ENCODE results near the gene STYXL2. TPM values are rescaled to one million over a fixed set of nuclear protein-coding genes. Genes with fewer than 3 reads are reported as not detected.

STYXL2 gene
- total RNA-seq, 2 experiments from 2014 or later, result not detected

DNA sequence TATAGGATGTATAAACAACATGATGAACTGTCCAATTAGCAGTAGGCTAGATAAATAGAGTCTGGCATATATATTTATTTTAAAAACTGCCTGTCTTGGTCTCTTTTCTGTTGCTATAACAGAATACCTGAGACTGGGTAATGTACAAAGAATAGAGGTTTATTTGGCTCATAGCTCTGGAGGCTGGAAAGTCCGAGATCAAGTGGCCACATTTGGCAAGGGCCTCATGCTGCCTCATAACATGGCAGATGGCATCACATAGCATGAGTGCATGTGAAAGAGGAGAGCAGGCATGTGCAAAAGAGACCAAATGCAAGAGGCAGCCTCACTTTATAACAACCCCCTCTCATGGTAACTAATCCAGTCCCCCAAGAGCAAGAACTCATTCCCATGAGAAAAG, 6.0 kb downstream of the STYXL2 start:
- H3K9me2 ChIP-seq (ENCODE audit: insufficient read depth, low read length), result no peaks in the 10 kb centered on the region
- H3K79me2 ChIP-seq (ENCODE audit: insufficient read depth, low read depth, low read length), result no peaks in the 10 kb centered on the region
- POLR2A ChIA-PET, result no interaction called here
- H3K4me3 ChIP-seq (ENCODE audit: low read depth, low read length, poor library complexity, severe bottlenecking), result no peak overlapping the region
- DNase-seq (ENCODE audit: low spot score), result no peak
- no peaks in the 10 kb centered on the region for H3K36me3 ChIP-seq (ENCODE audit: insufficient read depth, low read length)
- no TSS peak for BruUV-seq (replicated peaks)
- CTCF ChIA-PET (ENCODE audit: unreplicated experiment), result no interaction called here
- intact Hi-C loops (cut with micrococcal nuclease; ENCODE audit: unreplicated experiment), result no loop called here
- H2AFZ ChIP-seq (ENCODE audit: low read length), result no peak overlapping the region
- H3K27ac ChIP-seq (ENCODE audit: low read depth, low read length, poor library complexity, severe bottlenecking), result no peak overlapping the region
- H3K4me1 ChIP-seq (ENCODE audit: insufficient read depth, low read length, poor library complexity, severe bottlenecking), result peaks cover 3% of the 10 kb centered on the region
- no peak overlapping the region for H3K4me2 ChIP-seq (ENCODE audit: low read length)
- H3K9me3 ChIP-seq (ENCODE audit: low read length), result no peaks in the 10 kb centered on the region
- TF ChIP-seq EZH2phosphoT487 (IDR thresholded peaks at IDR 0.05; ENCODE audit: borderline replicate concordance, low read depth, low read length), result no peak
- TF ChIP-seq, protein P1, sequence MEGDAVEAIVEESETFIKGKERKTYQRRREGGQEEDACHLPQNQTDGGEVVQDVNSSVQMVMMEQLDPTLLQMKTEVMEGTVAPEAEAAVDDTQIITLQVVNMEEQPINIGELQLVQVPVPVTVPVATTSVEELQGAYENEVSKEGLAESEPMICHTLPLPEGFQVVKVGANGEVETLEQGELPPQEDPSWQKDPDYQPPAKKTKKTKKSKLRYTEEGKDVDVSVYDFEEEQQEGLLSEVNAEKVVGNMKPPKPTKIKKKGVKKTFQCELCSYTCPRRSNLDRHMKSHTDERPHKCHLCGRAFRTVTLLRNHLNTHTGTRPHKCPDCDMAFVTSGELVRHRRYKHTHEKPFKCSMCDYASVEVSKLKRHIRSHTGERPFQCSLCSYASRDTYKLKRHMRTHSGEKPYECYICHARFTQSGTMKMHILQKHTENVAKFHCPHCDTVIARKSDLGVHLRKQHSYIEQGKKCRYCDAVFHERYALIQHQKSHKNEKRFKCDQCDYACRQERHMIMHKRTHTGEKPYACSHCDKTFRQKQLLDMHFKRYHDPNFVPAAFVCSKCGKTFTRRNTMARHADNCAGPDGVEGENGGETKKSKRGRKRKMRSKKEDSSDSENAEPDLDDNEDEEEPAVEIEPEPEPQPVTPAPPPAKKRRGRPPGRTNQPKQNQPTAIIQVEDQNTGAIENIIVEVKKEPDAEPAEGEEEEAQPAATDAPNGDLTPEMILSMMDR (conservative IDR thresholded peaks at IDR 0.05; ENCODE audit: low read length), result no peak
- no peaks in the 10 kb centered on the region for H4K20me1 ChIP-seq (ENCODE audit: insufficient read depth, low read length)

DNA sequence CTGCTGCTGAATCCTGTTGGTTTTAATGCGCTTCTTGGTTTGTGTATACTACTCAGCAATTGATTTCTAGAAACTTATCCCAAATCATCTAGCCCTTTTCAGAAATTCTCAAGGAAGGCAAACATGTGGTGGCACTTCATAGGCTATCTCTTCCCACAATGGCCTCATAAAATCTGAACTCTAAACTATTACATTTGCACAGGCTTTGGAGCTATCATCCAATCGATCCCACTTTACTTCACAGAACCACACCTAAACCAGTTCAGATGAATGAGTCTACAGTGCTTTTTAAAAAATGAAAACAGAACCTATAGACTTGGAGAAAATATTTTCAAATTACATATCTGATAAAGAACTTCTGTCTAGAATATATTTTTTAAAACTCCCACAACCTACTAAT, 6.9 kb downstream of the STYXL2 start:
- ChIA-PET CTCF (ENCODE audit: unreplicated experiment) (no interaction called here), POLR2A (no interaction called here)
- H3K4me3 ChIP-seq (ENCODE audit: low read depth, low read length, poor library complexity, severe bottlenecking), result no peak overlapping the region
- H3K27ac ChIP-seq (ENCODE audit: low read depth, low read length, poor library complexity, severe bottlenecking), result no peak overlapping the region
- BruUV-seq (replicated peaks), result no TSS peak
- H3K4me2 ChIP-seq (ENCODE audit: low read length), result no peak overlapping the region
- peaks cover 11% of the 10 kb centered on the region for H3K4me1 ChIP-seq (ENCODE audit: insufficient read depth, low read length, poor library complexity, severe bottlenecking)
- no peak for TF ChIP-seq EZH2phosphoT487 (IDR thresholded peaks at IDR 0.05; ENCODE audit: borderline replicate concordance, low read depth, low read length)
- TF ChIP-seq, protein P1 (conservative IDR thresholded peaks at IDR 0.05; ENCODE audit: low read length), result no peak
- H3K79me2 ChIP-seq (ENCODE audit: insufficient read depth, low read depth, low read length), result no peaks in the 10 kb centered on the region
- H3K9me3 ChIP-seq (ENCODE audit: low read length), result no peaks in the 10 kb centered on the region
- intact Hi-C loops (cut with micrococcal nuclease; ENCODE audit: unreplicated experiment), result no loop called here
- DNase-seq (ENCODE audit: low spot score), result no peak
- H3K9me2 ChIP-seq (ENCODE audit: insufficient read depth, low read length), result no peaks in the 10 kb centered on the region
- H2AFZ ChIP-seq (ENCODE audit: low read length), result no peak overlapping the region
- no peaks in the 10 kb centered on the region for H3K36me3 ChIP-seq (ENCODE audit: insufficient read depth, low read length)
- H4K20me1 ChIP-seq (ENCODE audit: insufficient read depth, low read length), result no peaks in the 10 kb centered on the region

DNA sequence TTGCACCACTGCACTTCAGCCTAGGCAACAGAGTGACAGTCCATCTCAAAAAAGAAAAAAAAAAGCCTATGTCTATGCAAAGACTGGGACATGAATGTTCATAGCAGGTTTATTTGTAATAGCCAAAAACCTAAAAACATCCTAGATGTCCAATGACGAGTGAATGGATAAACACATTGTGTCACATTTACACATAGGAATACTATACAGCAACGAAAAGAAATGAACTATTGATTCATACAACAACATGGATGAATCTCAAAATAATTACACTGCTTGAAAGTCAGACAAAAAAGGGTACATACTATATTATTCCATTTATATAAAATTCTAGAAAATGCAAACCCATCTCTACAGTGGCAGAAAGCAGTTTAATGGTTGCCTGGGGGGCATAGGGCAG, 7.9 kb downstream of the STYXL2 start:
- Histone ChIP-seq H3K36me3 (ENCODE audit: insufficient read depth, low read length) (no peaks in the 10 kb centered on the region), H3K9me2 (ENCODE audit: insufficient read depth, low read length) (no peaks in the 10 kb centered on the region), H4K20me1 (ENCODE audit: insufficient read depth, low read length) (no peaks in the 10 kb centered on the region), H3K9me3 (ENCODE audit: low read length) (no peaks in the 10 kb centered on the region), H3K4me3 (ENCODE audit: low read depth, low read length, poor library complexity, severe bottlenecking) (no peak overlapping the region), H3K4me1 (ENCODE audit: insufficient read depth, low read length, poor library complexity, severe bottlenecking) (peaks cover 14% of the 10 kb centered on the region), H2AFZ (ENCODE audit: low read length) (no peak overlapping the region), H3K79me2 (ENCODE audit: insufficient read depth, low read depth, low read length) (no peaks in the 10 kb centered on the region), H3K4me2 (ENCODE audit: low read length) (no peak overlapping the region), H3K27ac (ENCODE audit: low read depth, low read length, poor library complexity, severe bottlenecking) (no peak overlapping the region)
- DNase-seq (ENCODE audit: low spot score), result no peak
- intact Hi-C loops (cut with micrococcal nuclease; ENCODE audit: unreplicated experiment), result no loop called here
- CTCF ChIA-PET (ENCODE audit: unreplicated experiment), result no interaction called here
- no TSS peak for BruUV-seq (replicated peaks)
- POLR2A ChIA-PET, result interaction anchor here (0.5 to 0.6 kb wide), 2 partner anchors 244 to 870 kb away, joined by 4 read pairs; no protein-coding TSS in a partner anchor
- TF ChIP-seq EZH2phosphoT487 (IDR thresholded peaks at IDR 0.05; ENCODE audit: borderline replicate concordance, low read depth, low read length), result no peak
- TF ChIP-seq, protein P1 (conservative IDR thresholded peaks at IDR 0.05; ENCODE audit: low read length), result no peak
